SK-N-SH (cell line): ENCODE measurements around the gene SETD7. TPM values are rescaled to one million over a fixed set of nuclear protein-coding genes. Genes with fewer than 3 reads are reported as not detected.

Source experiments
- CTCF ChIA-PET: fragments of 300-600, 350-600 bp; formaldehyde crosslinking; extraction: SDS; loops from one replicate; lab custom pipeline; 2021; lab: Yijun Ruan, JAX
- POLR2A ChIA-PET: fragments of 350-600 bp; sonication (Branson Sonifier 250); formaldehyde crosslinking; extraction: SDS; loops from one replicate; lab custom pipeline; 2020; ENCODE audit warnings: antibody characterized with exemption, inconsistent platforms; lab: Yijun Ruan, JAX
- DNase-seq: peaks from one replicate; pipeline ENCODE4 v3.0.0; 2012
- H2AFZ ChIP-seq: fragments of 200-600 bp; sonication (generic); 2 replicates; pipeline ENCODE4 v1.8.1; 2016; ENCODE audit warnings: antibody characterized with exemption, mild to moderate bottlenecking, low read depth
- H3F3A ChIP-seq: fragments of 200-600 bp; sonication (generic); replicated peaks from 2 replicates; pipeline ENCODE3; 2016; ENCODE audit warnings: antibody characterized with exemption, mild to moderate bottlenecking; ENCODE audit not compliant: insufficient read depth
- H3K27ac ChIP-seq, 2 experiments: fragments of 200-500 bp in 1 of 2; fragments of 200-600 bp in 1 of 2; sonication (Bioruptor generic) in 1 of 2; sonication (generic), shearing (Covaris generic) in 1 of 2; 2 replicates each; pipeline versions ENCODE4 v1.5.1 to v1.6.1; 2014 to 2016; ENCODE audit warnings: low read depth in 2 of 2, inconsistent platforms in 1 of 2, low read length in 1 of 2, mild to moderate bottlenecking in 1 of 2, mixed read lengths in 1 of 2
- H3K27me3 ChIP-seq: fragments of 200-600 bp; sonication (generic), shearing (Covaris generic); 2 replicates; pipeline ENCODE4 v1.6.1; 2016; ENCODE audit warnings: mixed run types; ENCODE audit not compliant: insufficient read depth
- H3K36me3 ChIP-seq, 2 experiments: fragments of 200-500 bp in 1 of 2; fragments of 200-600 bp in 1 of 2; sonication (Bioruptor generic) in 1 of 2; sonication (generic) in 1 of 2; replicated peaks in 1 of 2; 2 replicates each; pipeline versions ENCODE3 to v1.5.1; 2014 to 2016; ENCODE audit warnings: low read length in 1 of 2, mild to moderate bottlenecking in 1 of 2; ENCODE audit not compliant: insufficient read depth in 2 of 2, control insufficient read depth in 1 of 2
- H3K4me1 ChIP-seq, 2 experiments: fragments of 200-500 bp in 1 of 2; fragments of 200-600 bp in 1 of 2; sonication (Bioruptor generic) in 1 of 2; sonication (generic), shearing (Covaris generic) in 1 of 2; 2 replicates each; pipeline versions ENCODE4 v1.5.1 to v1.6.1; 2014 to 2016; ENCODE audit warnings: low read depth in 1 of 2, low read length in 1 of 2, mixed run types in 1 of 2; ENCODE audit not compliant: insufficient read depth in 2 of 2, control insufficient read depth in 1 of 2
- H3K4me2 ChIP-seq: fragments of 200-600 bp; sonication (generic), shearing (Covaris generic); 2 replicates; pipeline ENCODE4 v1.6.1; 2017; ENCODE audit warnings: mixed run types
- H3K4me3 ChIP-seq, 2 experiments: fragments of 200-500 bp in 1 of 2; fragments of 200-600 bp in 1 of 2; sonication (Bioruptor generic) in 1 of 2; sonication (generic), shearing (Covaris generic) in 1 of 2; 2 replicates each; pipeline versions ENCODE4 v1.5.1 to v1.8.1; 2014 to 2016; ENCODE audit warnings: low read depth in 2 of 2, inconsistent platforms in 1 of 2, low read length in 1 of 2, mild to moderate bottlenecking in 1 of 2, mixed read lengths in 1 of 2, moderate library complexity in 1 of 2
- H3K79me2 ChIP-seq: fragments of 200-600 bp; sonication (generic); 2 replicates; pipeline ENCODE4 v1.8.1; 2017; ENCODE audit warnings: mild to moderate bottlenecking; ENCODE audit not compliant: insufficient read depth
- H3K9ac ChIP-seq: fragments of 200-600 bp; sonication (generic); 2 replicates; pipeline ENCODE4 v1.6.1; 2017; ENCODE audit warnings: mixed run types
- H3K9me2 ChIP-seq: fragments of 200-600 bp; sonication (generic); 2 replicates; pipeline ENCODE4 v1.6.1; 2017; ENCODE audit warnings: mixed run types
- H3K9me3 ChIP-seq: fragments of 200-600 bp; sonication (generic); 2 replicates; pipeline ENCODE4 v1.6.1; 2017; ENCODE audit warnings: mixed run types, mild to moderate bottlenecking, moderate library complexity
- H4K20me1 ChIP-seq: fragments of 200-600 bp; sonication (generic); 2 replicates; pipeline ENCODE4 v1.6.1; 2017; ENCODE audit warnings: mild to moderate bottlenecking, mixed run types; ENCODE audit not compliant: insufficient read depth
- EP300 ChIP-seq, 2 experiments: IDR thresholded peaks; 2 replicates each; pipeline versions ENCODE4 v1.4.0 to v1.6.1; 2012; ENCODE audit warnings: borderline replicate concordance in 1 of 2, low read depth in 1 of 2, low read length in 1 of 2
- EZH2phosphoT487 ChIP-seq: fragments of 200-600 bp; sonication (generic); IDR thresholded peaks from 2 replicates; pipeline ENCODE4 v1.6.1; 2017; ENCODE audit warnings: low read depth, mixed run types, mild to moderate bottlenecking, antibody characterized with exemption, moderate library complexity, borderline replicate concordance
- FOXJ3 ChIP-seq: sonication (generic); formaldehyde crosslinking; IDR thresholded peaks from 2 replicates; pipeline ENCODE4 v1.5.1; 2020; ENCODE audit warnings: mild to moderate bottlenecking, missing genetic modification reagents
- FOXM1 ChIP-seq: IDR thresholded peaks from 2 replicates; pipeline ENCODE4 v1.4.0; 2012; ENCODE audit warnings: low read depth, mild to moderate bottlenecking
- GABPA ChIP-seq: IDR thresholded peaks from 2 replicates; pipeline ENCODE4 v1.4.0; 2012; ENCODE audit warnings: low read depth, mild to moderate bottlenecking
- GATA2 ChIP-seq: sonication (generic); formaldehyde crosslinking; IDR thresholded peaks from 2 replicates; pipeline ENCODE4 v1.5.0; 2020; ENCODE audit warnings: mild to moderate bottlenecking, missing genetic modification reagents
- JUND ChIP-seq: IDR thresholded peaks from 2 replicates; pipeline ENCODE4 v1.4.0; 2012
- NRF1 ChIP-seq: IDR thresholded peaks from 2 replicates; pipeline ENCODE4 v1.6.1; 2012; ENCODE audit warnings: low read depth, mild to moderate bottlenecking, low read length
- RCOR1 ChIP-seq: fragments of 150-350 bp; IDR thresholded peaks from 2 replicates; pipeline ENCODE4 v1.6.1; 2017; ENCODE audit warnings: antibody characterized with exemption, low read length
- REST ChIP-seq: IDR thresholded peaks from 2 replicates; pipeline ENCODE4 v1.6.1; 2012; ENCODE audit warnings: mild to moderate bottlenecking, low read depth, low read length, moderate library complexity
- RXRA ChIP-seq: IDR thresholded peaks from 2 replicates; pipeline ENCODE4 v1.4.0; 2012; ENCODE audit warnings: low read depth, mild to moderate bottlenecking, borderline replicate concordance
- TAF1 ChIP-seq: IDR thresholded peaks from 2 replicates; pipeline ENCODE4 v1.6.1; 2012; ENCODE audit warnings: low read depth, mild to moderate bottlenecking, low read length, moderate library complexity, borderline replicate concordance
- TCF12 ChIP-seq: IDR thresholded peaks from 2 replicates; pipeline ENCODE4 v1.4.0; 2012
- TEAD4 ChIP-seq: IDR thresholded peaks from 2 replicates; pipeline ENCODE4 v1.4.0; 2012; ENCODE audit warnings: mild to moderate bottlenecking, borderline replicate concordance; ENCODE audit not compliant: insufficient read depth
- ZBTB33 ChIP-seq: IDR thresholded peaks from 2 replicates; pipeline ENCODE4 v1.4.0; 2012; ENCODE audit warnings: low read depth, borderline replicate concordance
- WGBS: methylation state at CpG from one replicate; pipeline ENCODE4 v1.1.6; 2017; ENCODE audit warnings: low lambda C conversion rate; 5-methylcytosine and 5-hydroxymethylcytosine counted together
- polyA plus RNA-seq, 3 experiments: library from polyadenylated mRNA; depleted of rRNA; stranded (reverse); fragments of >200 nt; gene quantifications; 2 replicates each; pipeline ENCODE4 v1.2.3, GENCODE V29; 2012
- TF ChIP-seq, protein P1 (sequence below): IDR thresholded peaks from 2 replicates; pipeline ENCODE4 v1.4.0; 2012; ENCODE audit warnings: low read depth

SETD7 gene
- polyA plus RNA-seq, 1 of the 3 experiments (the other 2 are of a cell fraction) = 5.0 TPM

- TF ChIP-seq EZH2phosphoT487 (no peak), TAF1 (no peak), FOXM1 (no peak)
Measured at GRCh38 chr4:139584784-139585183, 28.8 kb upstream of the SETD7 start (continued).

DNA sequence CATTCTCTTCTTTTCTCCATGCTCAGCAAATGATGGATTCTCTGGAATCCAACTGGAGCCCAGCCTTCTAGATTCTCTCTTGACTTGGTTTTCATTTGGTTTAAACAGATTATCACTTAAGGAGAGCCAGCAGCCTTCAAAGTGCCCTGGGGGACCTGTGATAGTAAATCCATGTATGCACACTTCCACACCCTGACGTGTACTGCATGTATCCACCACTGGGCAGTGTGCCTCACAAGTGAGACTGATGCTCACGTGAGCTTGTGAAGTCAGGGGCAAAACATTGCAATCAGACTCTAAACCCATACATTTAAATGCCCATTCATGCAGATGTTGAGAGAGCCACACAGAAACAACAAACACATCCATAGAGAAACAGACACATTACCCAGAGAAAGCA is 28.0 kb upstream of the SETD7 start:
- Histone ChIP-seq H3K79me2 (no peaks in the 10 kb centered on the region), H3K9me2 (no peaks in the 10 kb centered on the region)
- WGBS = 89% methylated on average over 1 of the region's 2 CpGs
- ChIA-PET CTCF (interaction anchor here (1.3 to 4.3 kb wide), 2 partner anchors 16 to 19 kb away, joined by 3 to 16 read pairs; no protein-coding TSS in a partner anchor), POLR2A (no interaction called here)
- no peak for DNase-seq
- no peak for TF ChIP-seq NRF1
- no peak for TF ChIP-seq GATA2 (CRISPR knock-in tag)
- no peak for TF ChIP-seq ZBTB33
- no peak for TF ChIP-seq GABPA
- TF ChIP-seq REST = no peak
- no peak for TF ChIP-seq EP300 (IDR thresholded peaks at IDR 0.05; ENCODE audit: borderline replicate concordance in 1 of 2, low read depth in 1 of 2, low read length in 1 of 2)
- TF ChIP-seq RCOR1 = no peak
- TF ChIP-seq JUND = no peak
- TF ChIP-seq RXRA = no peak
- TF ChIP-seq FOXJ3 = no peak
- TF ChIP-seq EZH2phosphoT487 = no peak
- TF ChIP-seq TEAD4 = no peak
- no peak for TF ChIP-seq TCF12
- TF ChIP-seq, protein P1, sequence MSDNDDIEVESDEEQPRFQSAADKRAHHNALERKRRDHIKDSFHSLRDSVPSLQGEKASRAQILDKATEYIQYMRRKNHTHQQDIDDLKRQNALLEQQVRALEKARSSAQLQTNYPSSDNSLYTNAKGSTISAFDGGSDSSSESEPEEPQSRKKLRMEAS = no peak
- TF ChIP-seq, all 33 proteins: peak for 0
- H3K27ac ChIP-seq = no peak overlapping the region
- H3K4me2 ChIP-seq = no peak overlapping the region
- H3K36me3 ChIP-seq = no peaks in the 10 kb centered on the region
- H2AFZ ChIP-seq = no peak overlapping the region
- H3F3A ChIP-seq = no peaks in the 10 kb centered on the region
- H3K4me1 ChIP-seq = no peaks in the 10 kb centered on the region; a peak in 1 of 4 replicates
- H3K4me3 ChIP-seq = no peak overlapping the region
- H4K20me1 ChIP-seq = no peaks in the 10 kb centered on the region
- H3K9ac ChIP-seq = no peak overlapping the region
- H3K9me3 ChIP-seq = no peaks in the 10 kb centered on the region
- no peaks in the 10 kb centered on the region for H3K27me3 ChIP-seq
